K562 (cell line): ENCODE results near the gene ANKRD10. TPM values are rescaled to one million over a fixed set of nuclear protein-coding genes. Genes with fewer than 3 reads are reported as not detected.
A peak's percentile ranks its signal among the peaks of the same experiment; 100 is the strongest.

Experiments used
- DACH1 ChIP-seq: fragments of 450-650 bp; IDR thresholded peaks from 2 replicates; pipeline ENCODE4 v1.6.1; 2018; ENCODE audit not compliant: partially characterized antibody
- DPF2 ChIP-seq: fragments of 450-650 bp; IDR thresholded peaks from 2 replicates; pipeline ENCODE4 v1.6.1; 2016
- ETV5 ChIP-seq: sonication (generic); formaldehyde crosslinking; IDR thresholded peaks from 2 replicates; pipeline ENCODE4 v1.4.0; 2020; ENCODE audit warnings: low read depth, mild to moderate bottlenecking, missing genetic modification reagents
- GATA2 ChIP-seq: sonication (generic); formaldehyde crosslinking; IDR thresholded peaks from 2 replicates; pipeline ENCODE4 v1.4.0; 2020; ENCODE audit warnings: mild to moderate bottlenecking, missing genetic modification reagents
- L3MBTL2 ChIP-seq: fragments of 450-650 bp; IDR thresholded peaks from 2 replicates; pipeline ENCODE4 v1.6.1; 2016; ENCODE audit warnings: mild to moderate bottlenecking, moderate library complexity
- MBD2 ChIP-seq: sonication (generic); IDR thresholded peaks from 2 replicates; pipeline ENCODE4 v1.6.1; 2016; ENCODE audit warnings: low read depth, borderline replicate concordance
- MCM3 ChIP-seq: fragments of 450-650 bp; IDR thresholded peaks from 2 replicates; pipeline ENCODE4 v1.6.1; 2016
- MCM7 ChIP-seq, 2 experiments: fragments of 450-650 bp; IDR thresholded peaks; 2 replicates each; pipeline ENCODE4 v1.6.1; 2016 to 2018
- NBN ChIP-seq: fragments of 450-650 bp; IDR thresholded peaks from 2 replicates; pipeline ENCODE4 v1.6.1; 2016; ENCODE audit warnings: low read depth, mild to moderate bottlenecking
- OTX1 ChIP-seq: fragments of 450-650 bp; formaldehyde crosslinking; IDR thresholded peaks from 2 replicates; pipeline ENCODE4 v1.4.0; 2022; ENCODE audit warnings: mild to moderate bottlenecking
- SMARCA4 ChIP-seq: fragments of 450-650 bp; IDR thresholded peaks from 2 replicates; pipeline ENCODE4 v1.6.1; 2016
- TCFL5 ChIP-seq: fragments of 250-450 bp; sonication (Bioruptor Pico); conservative IDR thresholded peaks from 2 replicates; pipeline ENCODE4 v1.6.1; 2021; ENCODE audit warnings: mild to moderate bottlenecking, moderate library complexity, matching md5 sums
- TSC22D4 ChIP-seq: fragments of 450-650 bp; IDR thresholded peaks from 2 replicates; pipeline ENCODE4 v1.6.1; 2016; ENCODE audit warnings: missing genetic modification characterization, missing biosample characterization, control low read depth
- ZNF224 ChIP-seq: sonication (generic); formaldehyde crosslinking; IDR thresholded peaks from 2 replicates; pipeline ENCODE4 v1.8.0; 2022; ENCODE audit warnings: mild to moderate bottlenecking, missing genetic modification reagents
- polyA plus RNA-seq, 8 experiments: library from polyadenylated mRNA; depleted of rRNA in 4 of 8; stranded (reverse) in 5 of 8; unstranded in 3 of 8; fragments of >200 nt; fragmentation: Nextera tagmentation in 2 of 8; fragmentation: Illumina TruSeq in 1 of 8; extraction: Ambion mirVana in 2 of 8; extraction: Trizol in 1 of 8; gene quantifications; 2 replicates each; pipeline versions ENCODE4 v1.2.1 to v1.2.3, GENCODE V29; 2011 to 2014; ENCODE audit warnings: inconsistent platforms in 1 of 8, missing spikeins in 1 of 8
- total RNA-seq, 7 experiments: library from RNA; depleted of rRNA in 6 of 7; stranded (reverse); fragments of >200 nt in 6 of 7; fragmentation: Illumina TruSeq in 2 of 7; extraction: Trizol in 2 of 7; gene quantifications; 2 replicates each; pipeline versions ENCODE4 v1.2.1 to v1.2.3, GENCODE V29; 2011 to 2021; ENCODE audit warnings: low replicate concordance in 1 of 7
- TF ChIP-seq, protein P1 (sequence below): IDR thresholded peaks from 2 replicates; pipeline ENCODE4 v1.6.1; 2011; ENCODE audit warnings: borderline replicate concordance, low read depth, mild to moderate bottlenecking, moderate library complexity, low read length; ENCODE audit not compliant: insufficient read depth, poor library complexity, severe bottlenecking
- TF ChIP-seq, protein P2 (sequence below): sonication (generic); formaldehyde crosslinking; IDR thresholded peaks from 2 replicates; pipeline ENCODE4 v1.8.0; 2022; ENCODE audit warnings: mild to moderate bottlenecking, missing genetic modification reagents
- TF ChIP-seq, protein P3 (sequence below): fragments of 450-650 bp; formaldehyde crosslinking; IDR thresholded peaks from 2 replicates; pipeline ENCODE4 v1.4.0; 2020; ENCODE audit warnings: mild to moderate bottlenecking, moderate library complexity
- TF ChIP-seq, protein P4 (sequence below): sonication (generic); formaldehyde crosslinking; IDR thresholded peaks from 2 replicates; pipeline ENCODE4 v1.8.0; 2022; ENCODE audit warnings: mild to moderate bottlenecking, low read depth, missing genetic modification reagents
- TF ChIP-seq, protein P5 (sequence below): fragments of 200-800 bp; sonication (Bioruptor generic); IDR thresholded peaks from 2 replicates; pipeline ENCODE4 v1.6.1; 2017; ENCODE audit warnings: missing genetic modification characterization, missing compliant biosample characterization
- TF ChIP-seq, protein P6 (sequence below): fragments of 250-450 bp; sonication (Bioruptor Pico); IDR thresholded peaks from 2 replicates; pipeline ENCODE4 v1.8.0; 2021; ENCODE audit warnings: mild to moderate bottlenecking, moderate library complexity

Gene ANKRD10
- total and polyA plus RNA-seq, 9 of the 15 experiments (the other 6 are each of a cell fraction or from before 2014, with no cell fraction given): 21.7 to 183 (median 45.0) TPM

DNA sequence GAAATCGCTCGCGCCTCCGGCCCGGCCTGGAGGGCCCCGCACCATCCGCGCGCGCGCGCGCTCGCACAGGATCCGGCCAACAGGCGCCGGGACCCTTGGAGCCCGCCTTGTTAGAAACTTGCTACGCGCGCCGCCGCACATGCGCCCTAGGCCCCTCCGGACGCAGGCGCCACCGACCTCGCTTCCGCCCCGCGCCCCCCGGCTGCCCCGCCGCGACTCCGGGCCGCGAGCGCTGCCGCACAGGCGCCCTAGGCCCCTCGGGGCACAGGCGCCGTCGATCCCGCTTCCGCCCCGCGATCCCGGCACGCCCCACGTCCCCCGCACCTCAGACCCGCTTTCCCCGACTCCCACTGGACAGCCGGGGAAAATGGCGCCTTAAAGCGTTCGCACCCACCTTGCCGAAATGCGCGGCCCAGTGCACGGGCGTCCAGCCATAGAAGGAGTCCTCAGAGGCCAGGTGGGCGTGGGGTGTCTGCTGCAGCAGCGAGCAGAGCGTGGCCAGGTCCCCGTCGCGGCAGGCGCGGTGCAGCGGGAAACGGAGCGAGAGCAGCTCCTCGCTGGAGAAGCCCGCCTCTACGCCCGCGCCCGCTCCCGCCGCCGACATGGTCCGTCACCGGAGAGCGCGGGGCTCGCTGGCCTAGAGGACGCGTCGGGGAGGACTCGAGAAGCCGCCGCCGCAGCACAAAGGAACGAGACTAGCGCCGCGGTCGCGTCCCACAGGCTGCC, 375 bp downstream of the ANKRD10 start (continued):
- TF ChIP-seq, protein P1, sequence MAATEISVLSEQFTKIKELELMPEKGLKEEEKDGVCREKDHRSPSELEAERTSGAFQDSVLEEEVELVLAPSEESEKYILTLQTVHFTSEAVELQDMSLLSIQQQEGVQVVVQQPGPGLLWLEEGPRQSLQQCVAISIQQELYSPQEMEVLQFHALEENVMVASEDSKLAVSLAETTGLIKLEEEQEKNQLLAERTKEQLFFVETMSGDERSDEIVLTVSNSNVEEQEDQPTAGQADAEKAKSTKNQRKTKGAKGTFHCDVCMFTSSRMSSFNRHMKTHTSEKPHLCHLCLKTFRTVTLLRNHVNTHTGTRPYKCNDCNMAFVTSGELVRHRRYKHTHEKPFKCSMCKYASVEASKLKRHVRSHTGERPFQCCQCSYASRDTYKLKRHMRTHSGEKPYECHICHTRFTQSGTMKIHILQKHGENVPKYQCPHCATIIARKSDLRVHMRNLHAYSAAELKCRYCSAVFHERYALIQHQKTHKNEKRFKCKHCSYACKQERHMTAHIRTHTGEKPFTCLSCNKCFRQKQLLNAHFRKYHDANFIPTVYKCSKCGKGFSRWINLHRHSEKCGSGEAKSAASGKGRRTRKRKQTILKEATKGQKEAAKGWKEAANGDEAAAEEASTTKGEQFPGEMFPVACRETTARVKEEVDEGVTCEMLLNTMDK: no peak
- no peak for TF ChIP-seq DACH1
- TF ChIP-seq MCM3: no peak
- TF ChIP-seq NBN: no peak
- TF ChIP-seq MBD2: no peak; the same call in 1 of the 2 replicates
- TF ChIP-seq, protein P2, sequence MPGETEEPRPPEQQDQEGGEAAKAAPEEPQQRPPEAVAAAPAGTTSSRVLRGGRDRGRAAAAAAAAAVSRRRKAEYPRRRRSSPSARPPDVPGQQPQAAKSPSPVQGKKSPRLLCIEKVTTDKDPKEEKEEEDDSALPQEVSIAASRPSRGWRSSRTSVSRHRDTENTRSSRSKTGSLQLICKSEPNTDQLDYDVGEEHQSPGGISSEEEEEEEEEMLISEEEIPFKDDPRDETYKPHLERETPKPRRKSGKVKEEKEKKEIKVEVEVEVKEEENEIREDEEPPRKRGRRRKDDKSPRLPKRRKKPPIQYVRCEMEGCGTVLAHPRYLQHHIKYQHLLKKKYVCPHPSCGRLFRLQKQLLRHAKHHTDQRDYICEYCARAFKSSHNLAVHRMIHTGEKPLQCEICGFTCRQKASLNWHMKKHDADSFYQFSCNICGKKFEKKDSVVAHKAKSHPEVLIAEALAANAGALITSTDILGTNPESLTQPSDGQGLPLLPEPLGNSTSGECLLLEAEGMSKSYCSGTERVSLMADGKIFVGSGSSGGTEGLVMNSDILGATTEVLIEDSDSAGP: peak; percentile 89
- no peak for TF ChIP-seq TCFL5 (CRISPR knock-in tag)
- TF ChIP-seq SMARCA4: no peak
- no peak; the same call in none of the 2 replicates for TF ChIP-seq ETV5 (CRISPR knock-in tag)
- TF ChIP-seq ZNF224 (CRISPR knock-in tag): no peak
- TF ChIP-seq OTX1 (CRISPR knock-in tag): peak; percentile 80; the same call in 1 of the 2 replicates
- TF ChIP-seq, protein P3, sequence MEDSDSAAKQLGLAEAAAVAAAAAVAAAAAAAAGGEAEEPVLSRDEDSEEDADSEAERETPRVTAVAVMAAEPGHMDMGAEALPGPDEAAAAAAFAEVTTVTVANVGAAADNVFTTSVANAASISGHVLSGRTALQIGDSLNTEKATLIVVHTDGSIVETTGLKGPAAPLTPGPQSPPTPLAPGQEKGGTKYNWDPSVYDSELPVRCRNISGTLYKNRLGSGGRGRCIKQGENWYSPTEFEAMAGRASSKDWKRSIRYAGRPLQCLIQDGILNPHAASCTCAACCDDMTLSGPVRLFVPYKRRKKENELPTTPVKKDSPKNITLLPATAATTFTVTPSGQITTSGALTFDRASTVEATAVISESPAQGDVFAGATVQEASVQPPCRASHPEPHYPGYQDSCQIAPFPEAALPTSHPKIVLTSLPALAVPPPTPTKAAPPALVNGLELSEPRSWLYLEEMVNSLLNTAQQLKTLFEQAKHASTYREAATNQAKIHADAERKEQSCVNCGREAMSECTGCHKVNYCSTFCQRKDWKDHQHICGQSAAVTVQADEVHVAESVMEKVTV: no peak
- TF ChIP-seq, protein P4, sequence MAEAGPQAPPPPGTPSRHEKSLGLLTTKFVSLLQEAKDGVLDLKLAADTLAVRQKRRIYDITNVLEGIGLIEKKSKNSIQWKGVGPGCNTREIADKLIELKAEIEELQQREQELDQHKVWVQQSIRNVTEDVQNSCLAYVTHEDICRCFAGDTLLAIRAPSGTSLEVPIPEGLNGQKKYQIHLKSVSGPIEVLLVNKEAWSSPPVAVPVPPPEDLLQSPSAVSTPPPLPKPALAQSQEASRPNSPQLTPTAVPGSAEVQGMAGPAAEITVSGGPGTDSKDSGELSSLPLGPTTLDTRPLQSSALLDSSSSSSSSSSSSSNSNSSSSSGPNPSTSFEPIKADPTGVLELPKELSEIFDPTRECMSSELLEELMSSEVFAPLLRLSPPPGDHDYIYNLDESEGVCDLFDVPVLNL: no peak
- TF ChIP-seq DPF2: no peak
- no peak for TF ChIP-seq TSC22D4 (tag)
- TF ChIP-seq, protein P5, sequence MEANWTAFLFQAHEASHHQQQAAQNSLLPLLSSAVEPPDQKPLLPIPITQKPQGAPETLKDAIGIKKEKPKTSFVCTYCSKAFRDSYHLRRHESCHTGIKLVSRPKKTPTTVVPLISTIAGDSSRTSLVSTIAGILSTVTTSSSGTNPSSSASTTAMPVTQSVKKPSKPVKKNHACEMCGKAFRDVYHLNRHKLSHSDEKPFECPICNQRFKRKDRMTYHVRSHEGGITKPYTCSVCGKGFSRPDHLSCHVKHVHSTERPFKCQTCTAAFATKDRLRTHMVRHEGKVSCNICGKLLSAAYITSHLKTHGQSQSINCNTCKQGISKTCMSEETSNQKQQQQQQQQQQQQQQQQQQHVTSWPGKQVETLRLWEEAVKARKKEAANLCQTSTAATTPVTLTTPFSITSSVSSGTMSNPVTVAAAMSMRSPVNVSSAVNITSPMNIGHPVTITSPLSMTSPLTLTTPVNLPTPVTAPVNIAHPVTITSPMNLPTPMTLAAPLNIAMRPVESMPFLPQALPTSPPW (CRISPR knock-in tag): no peak; the same call in 1 of the 2 replicates
- TF ChIP-seq MCM7 (IDR thresholded peaks at IDR 0.05): no peak
- no peak for TF ChIP-seq L3MBTL2
- TF ChIP-seq GATA2: no peak
- TF ChIP-seq, protein P6, sequence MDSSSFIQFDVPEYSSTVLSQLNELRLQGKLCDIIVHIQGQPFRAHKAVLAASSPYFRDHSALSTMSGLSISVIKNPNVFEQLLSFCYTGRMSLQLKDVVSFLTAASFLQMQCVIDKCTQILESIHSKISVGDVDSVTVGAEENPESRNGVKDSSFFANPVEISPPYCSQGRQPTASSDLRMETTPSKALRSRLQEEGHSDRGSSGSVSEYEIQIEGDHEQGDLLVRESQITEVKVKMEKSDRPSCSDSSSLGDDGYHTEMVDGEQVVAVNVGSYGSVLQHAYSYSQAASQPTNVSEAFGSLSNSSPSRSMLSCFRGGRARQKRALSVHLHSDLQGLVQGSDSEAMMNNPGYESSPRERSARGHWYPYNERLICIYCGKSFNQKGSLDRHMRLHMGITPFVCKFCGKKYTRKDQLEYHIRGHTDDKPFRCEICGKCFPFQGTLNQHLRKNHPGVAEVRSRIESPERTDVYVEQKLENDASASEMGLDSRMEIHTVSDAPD: no peak
